ENCODE results near the gene LRRC49.

LRRC49 gene

DNA sequence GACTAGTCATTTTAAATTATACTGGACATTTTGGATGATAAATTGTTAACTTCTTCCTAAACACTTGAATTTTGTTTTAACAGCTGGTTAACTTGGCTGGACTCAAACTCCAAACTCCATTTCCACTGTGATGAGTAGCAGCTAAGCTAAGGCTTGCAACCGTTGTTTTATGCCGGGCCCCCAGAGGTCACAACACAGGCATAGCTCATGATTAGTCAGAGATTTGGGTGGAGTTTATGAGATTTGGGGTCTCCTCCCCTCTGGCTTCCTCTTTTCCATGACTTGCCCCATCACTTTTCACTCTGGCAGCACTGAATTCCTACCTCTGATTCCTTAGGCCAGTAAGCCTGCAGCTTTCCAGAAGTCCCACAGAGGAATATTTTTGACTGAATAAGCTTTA is 13.2 kb upstream of the LRRC49 start:
- WGBS (ENCODE audit: extremely low coverage, insufficient coverage, insufficient read length), result no CpG with 5 or more reads among the region's 2 CpGs
- Histone ChIP-seq H4K8ac (ENCODE audit: low read depth, low read length) (no peak overlapping the region), H3K18ac (ENCODE audit: low read length) (no peak overlapping the region)

DNA sequence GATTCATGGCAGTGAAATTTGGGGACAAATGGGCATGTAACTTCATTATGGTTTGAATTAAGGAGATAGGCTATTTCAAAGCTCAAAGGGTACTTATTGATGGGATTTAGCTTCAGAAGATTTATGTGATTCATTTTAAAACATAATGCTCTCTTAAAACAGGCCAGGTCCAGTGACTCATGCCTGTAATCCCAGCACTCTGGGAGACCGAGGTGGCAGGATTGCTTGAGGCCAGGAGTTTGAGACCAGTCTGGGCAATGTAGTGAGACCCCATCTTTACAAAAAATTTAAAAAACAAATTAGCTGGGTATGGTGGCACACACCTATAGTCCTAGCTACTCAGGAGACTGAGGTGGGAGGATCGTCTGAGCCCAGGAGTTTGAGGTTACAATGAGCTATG is 11.8 kb upstream of the LRRC49 start:
- Histone ChIP-seq H4K91ac (ENCODE audit: low read depth, low read length) (no peak overlapping the region), H2BK120ac (ENCODE audit: insufficient read depth, low read length, poor library complexity) (no peak overlapping the region), H2AFZ (ENCODE audit: insufficient read depth, low read length, poor library complexity) (no peak overlapping the region), H3K79me1 (ENCODE audit: low read length) (no peaks in the 10 kb centered on the region), H3K4me3 (ENCODE audit: low read depth, low read length) (no peak overlapping the region), H2BK5ac (ENCODE audit: low read depth, low read length, poor library complexity) (no peak overlapping the region), H3K9ac (ENCODE audit: low read length) (no peak overlapping the region), H2BK12ac (ENCODE audit: low read length) (no peak overlapping the region), H3K18ac (ENCODE audit: low read length) (no peak overlapping the region), H3K36me3 (ENCODE audit: control insufficient read depth in 1 of 2, insufficient read depth in 2 of 2, low read length in 2 of 2) (no peaks in the 10 kb centered on the region), H3K14ac (ENCODE audit: low read length) (no peak overlapping the region), H3K23ac (ENCODE audit: low read length) (no peak overlapping the region), H3K4me2 (ENCODE audit: low read length) (no peak overlapping the region), H4K8ac (ENCODE audit: low read depth, low read length) (no peak overlapping the region), H4K12ac (ENCODE audit: low read depth, low read length) (no peak overlapping the region), H3K9me3 (ENCODE audit: insufficient read depth, low read depth, low read length) (no peaks in the 10 kb centered on the region), H3K79me2 (ENCODE audit: control insufficient read depth, insufficient read depth, low read length, poor library complexity) (no peaks in the 10 kb centered on the region), H2AK5ac (ENCODE audit: low read length) (no peak overlapping the region), H3K27ac (ENCODE audit: low read depth, low read length) (no peak overlapping the region), H3K4me1 (ENCODE audit: control insufficient read depth in 1 of 2, insufficient read depth in 2 of 2, low read length in 2 of 2) (no peaks in the 10 kb centered on the region), H3K27me3 (ENCODE audit: insufficient read depth, low read length) (no peaks in the 10 kb centered on the region), H3K4ac (ENCODE audit: low read depth, low read length) (no peak overlapping the region)
- WGBS (ENCODE audit: extremely low coverage, insufficient coverage, insufficient read length), result no CpG with 5 or more reads among the region's 2 CpGs
- no peak for DNase-seq

More for the DNA sequence above, 13.2 kb upstream of the LRRC49 start:
- Histone ChIP-seq H3K4me3 (ENCODE audit: low read depth, low read length) (no peak overlapping the region), H4K12ac (ENCODE audit: low read depth, low read length) (no peak overlapping the region), H3K9me3 (ENCODE audit: insufficient read depth, low read depth, low read length) (no peaks in the 10 kb centered on the region), H3K4me2 (ENCODE audit: low read length) (no peak overlapping the region), H3K9ac (ENCODE audit: low read length) (no peak overlapping the region), H3K79me2 (ENCODE audit: control insufficient read depth, insufficient read depth, low read length, poor library complexity) (no peaks in the 10 kb centered on the region), H3K27ac (ENCODE audit: low read depth, low read length) (no peak overlapping the region), H2BK12ac (ENCODE audit: low read length) (no peak overlapping the region), H4K91ac (ENCODE audit: low read depth, low read length) (no peak overlapping the region), H3K79me1 (ENCODE audit: low read length) (no peaks in the 10 kb centered on the region), H2AK5ac (ENCODE audit: low read length) (no peak overlapping the region), H3K36me3 (ENCODE audit: control insufficient read depth in 1 of 2, insufficient read depth in 2 of 2, low read length in 2 of 2) (no peaks in the 10 kb centered on the region), H2BK5ac (ENCODE audit: low read depth, low read length, poor library complexity) (no peak overlapping the region), H3K4me1 (ENCODE audit: control insufficient read depth in 1 of 2, insufficient read depth in 2 of 2, low read length in 2 of 2) (no peaks in the 10 kb centered on the region), H3K14ac (ENCODE audit: low read length) (no peak overlapping the region), H3K27me3 (ENCODE audit: insufficient read depth, low read length) (no peaks in the 10 kb centered on the region), H3K23ac (ENCODE audit: low read length) (no peak overlapping the region), H2BK120ac (ENCODE audit: insufficient read depth, low read length, poor library complexity) (no peak overlapping the region), H3K4ac (ENCODE audit: low read depth, low read length) (no peak overlapping the region), H2AFZ (ENCODE audit: insufficient read depth, low read length, poor library complexity) (no peak overlapping the region)
- no peak for DNase-seq

DNA sequence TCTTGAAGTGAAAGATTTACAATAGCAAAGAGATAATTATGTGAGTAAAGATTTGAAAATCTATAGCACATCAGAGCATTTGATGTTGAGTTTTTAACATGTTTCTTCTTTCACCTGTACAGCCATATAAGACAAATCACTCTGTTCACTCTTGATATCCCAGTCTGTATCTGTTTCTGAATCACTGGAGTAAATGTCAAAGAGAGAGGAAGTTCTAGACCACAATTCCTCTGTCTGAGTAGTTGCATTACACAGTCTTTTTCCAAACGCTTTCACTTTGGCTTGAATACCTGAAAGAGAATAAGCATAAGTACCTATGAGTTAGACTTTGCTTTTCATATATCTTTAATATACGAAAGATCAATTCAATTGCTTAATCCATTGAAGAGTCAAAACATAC is 10.3 kb upstream of the LRRC49 start:
- DNase-seq, result no peak
- Histone ChIP-seq H3K79me2 (ENCODE audit: control insufficient read depth, insufficient read depth, low read length, poor library complexity) (no peaks in the 10 kb centered on the region), H2BK5ac (ENCODE audit: low read depth, low read length, poor library complexity) (no peak overlapping the region), H3K18ac (ENCODE audit: low read length) (no peak overlapping the region), H3K36me3 (ENCODE audit: control insufficient read depth in 1 of 2, insufficient read depth in 2 of 2, low read length in 2 of 2) (no peaks in the 10 kb centered on the region), H4K8ac (ENCODE audit: low read depth, low read length) (no peak overlapping the region), H2AK5ac (ENCODE audit: low read length) (no peak overlapping the region), H2AFZ (ENCODE audit: insufficient read depth, low read length, poor library complexity) (no peak overlapping the region), H3K9ac (ENCODE audit: low read length) (no peak overlapping the region), H4K91ac (ENCODE audit: low read depth, low read length) (no peak overlapping the region), H3K27ac (ENCODE audit: low read depth, low read length) (no peak overlapping the region), H3K79me1 (ENCODE audit: low read length) (no peaks in the 10 kb centered on the region), H2BK12ac (ENCODE audit: low read length) (no peak overlapping the region), H3K4me2 (ENCODE audit: low read length) (no peak overlapping the region), H3K23ac (ENCODE audit: low read length) (no peak overlapping the region), H3K14ac (ENCODE audit: low read length) (no peak overlapping the region), H3K4me3 (ENCODE audit: low read depth, low read length) (no peak overlapping the region), H3K4ac (ENCODE audit: low read depth, low read length) (no peak overlapping the region), H4K12ac (ENCODE audit: low read depth, low read length) (no peak overlapping the region), H3K4me1 (ENCODE audit: control insufficient read depth in 1 of 2, insufficient read depth in 2 of 2, low read length in 2 of 2) (no peaks in the 10 kb centered on the region), H3K9me3 (ENCODE audit: insufficient read depth, low read depth, low read length) (no peaks in the 10 kb centered on the region), H3K27me3 (ENCODE audit: insufficient read depth, low read length) (no peaks in the 10 kb centered on the region), H2BK120ac (ENCODE audit: insufficient read depth, low read length, poor library complexity) (no peak overlapping the region)
- WGBS (ENCODE audit: extremely low coverage, insufficient coverage, insufficient read length), result no CpG with 5 or more reads among the region's 2 CpGs

DNA sequence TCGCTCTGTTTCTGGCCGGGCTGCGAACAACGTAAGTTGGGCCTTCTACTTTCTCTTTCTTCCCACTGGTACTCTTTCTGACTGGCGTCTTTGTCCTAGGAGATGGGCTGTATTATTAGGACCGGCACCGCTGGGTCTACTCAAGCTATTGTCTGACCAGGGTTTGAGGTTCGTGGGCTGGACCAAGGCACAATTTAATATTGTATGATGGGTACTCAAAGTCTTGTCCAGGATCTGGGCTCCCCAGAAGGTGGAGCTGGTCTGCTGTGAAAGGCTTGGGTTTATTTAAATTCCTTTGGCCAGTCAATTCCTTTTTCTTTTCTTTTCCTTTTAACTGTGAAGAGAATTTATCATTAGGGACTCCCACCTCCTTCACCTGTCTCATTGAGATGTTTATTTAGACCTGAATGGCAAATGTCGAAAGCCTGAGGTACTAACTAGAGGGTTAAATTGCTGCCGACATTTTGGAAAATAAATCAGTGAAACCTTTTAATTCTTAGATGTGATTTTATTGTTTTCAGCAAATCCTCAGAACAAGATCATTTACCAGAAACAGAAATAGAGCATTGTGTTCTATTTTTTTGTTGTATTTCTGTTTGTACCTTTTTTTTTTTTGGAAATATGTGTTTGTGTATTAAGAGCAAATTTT is 410 bp downstream of the LRRC49 start:
- Histone ChIP-seq H3K23ac (ENCODE audit: low read length) (no peak overlapping the region), H3K4me2 (ENCODE audit: low read length) (peak overlapping the region; percentile 94), H3K4me3 (ENCODE audit: low read depth, low read length) (no peak overlapping the region), H4K8ac (ENCODE audit: low read depth, low read length) (peak overlapping the region; percentile 63), H3K27ac (ENCODE audit: low read depth, low read length) (no peak overlapping the region), H3K4me1 (ENCODE audit: control insufficient read depth in 1 of 2, insufficient read depth in 2 of 2, low read length in 2 of 2) (peaks cover 3 to 8% of the 10 kb centered on the region in 2 experiments), H3K79me2 (ENCODE audit: control insufficient read depth, insufficient read depth, low read length, poor library complexity) (no peaks in the 10 kb centered on the region), H4K12ac (ENCODE audit: low read depth, low read length) (peak overlapping the region; percentile 19), H3K18ac (ENCODE audit: low read length) (no peak overlapping the region), H4K91ac (ENCODE audit: low read depth, low read length) (no peak overlapping the region), H3K79me1 (ENCODE audit: low read length) (no peaks in the 10 kb centered on the region), H3K4ac (ENCODE audit: low read depth, low read length) (no peak overlapping the region), H2BK5ac (ENCODE audit: low read depth, low read length, poor library complexity) (no peak overlapping the region), H2BK12ac (ENCODE audit: low read length) (no peak overlapping the region), H3K9ac (ENCODE audit: low read length) (no peak overlapping the region), H3K14ac (ENCODE audit: low read length) (no peak overlapping the region), H2AFZ (ENCODE audit: insufficient read depth, low read length, poor library complexity) (peak overlapping the region; percentile 81), H3K36me3 (ENCODE audit: control insufficient read depth in 1 of 2, insufficient read depth in 2 of 2, low read length in 2 of 2) (no peaks in the 10 kb centered on the region), H3K27me3 (ENCODE audit: insufficient read depth, low read length) (no peaks in the 10 kb centered on the region), H2AK5ac (ENCODE audit: low read length) (no peak overlapping the region), H2BK120ac (ENCODE audit: insufficient read depth, low read length, poor library complexity) (no peak overlapping the region), H3K9me3 (ENCODE audit: insufficient read depth, low read depth, low read length) (no peaks in the 10 kb centered on the region)
- no CpG with 5 or more reads among the region's 10 CpGs for WGBS (ENCODE audit: extremely low coverage, insufficient coverage, insufficient read length)
- DNase-seq, result peak in 1 of 2 donors; percentile 5

Measured in trophoblast cell (in vitro differentiated cells and primary cell).